GM13977 (cell line): ENCODE measurements around the gene VEGFB.

Experiments used
- DNase-seq: peaks from one replicate; pipeline ENCODE4 v3.0.0; 2012; ENCODE audit warnings: low spot score
- CTCF ChIP-seq: IDR thresholded peaks from 2 replicates; pipeline ENCODE4 v1.5.1; 2012; ENCODE audit warnings: mild to moderate bottlenecking, control low read depth; ENCODE audit not compliant: insufficient read depth; ENCODE audit errors: extremely low read depth, missing control alignments
- in situ Hi-C: fragments of 300-500 bp; cut with MboI; formaldehyde crosslinking; loops from one replicate; pipeline ENCODE4 v1.12.0; 2022; ENCODE audit warnings: low sequenced_read_pairs, low pct_unique_long_range_greater_than_20kb, mixed read lengths, inconsistent platforms; ENCODE audit not compliant: unreplicated experiment

The VEGFB gene

GRCh38 chr11:64220271-64220670 is 14.1 kb upstream of the VEGFB start:
- in situ Hi-C loops, result no loop called here
- no peak for DNase-seq
- no peak for TF ChIP-seq CTCF

- in situ Hi-C loops, result no loop called here
- no peak for TF ChIP-seq CTCF
- no peak for DNase-seq
Observed at GRCh38 chr11:64220798-64221197, 13.6 kb upstream of the VEGFB start.

- DNase-seq, result no peak
- no peak for TF ChIP-seq CTCF
- in situ Hi-C loops, result no loop called here
Observed at GRCh38 chr11:64222651-64223000, 11.8 kb upstream of the VEGFB start.

GRCh38 chr11:64223001-64223651 is 11.3 kb upstream of the VEGFB start:
- no peak for DNase-seq
- in situ Hi-C loops, result no loop called here

GRCh38 chr11:64224151-64224890 is 10.1 kb upstream of the VEGFB start:
- in situ Hi-C loops, result no loop called here
- no peak for DNase-seq
- TF ChIP-seq CTCF, result no peak

More at GRCh38 chr11:64223001-64223651, 11.3 kb upstream of the VEGFB start:
- TF ChIP-seq CTCF, result no peak

GRCh38 chr11:64224891-64225607 is 9.3 kb upstream of the VEGFB start:
- no peak for DNase-seq
- in situ Hi-C loops, result no loop called here
- no peak for TF ChIP-seq CTCF
